ENCODE measurements around the gene SFTPB.
A peak's percentile ranks its signal among the peaks of the same experiment; 100 is the strongest.

SFTPB gene

GRCh38 chr2:85710687-85711577 lies 42.9 kb upstream of the SFTPB start:
- 0 out of 2 replicates have a peak, but pooled peaks cover 6% of the 10 kb centered on the region for H3K27me3 ChIP-seq (ENCODE audit: control insufficient read depth, insufficient read depth, low read length)
- H3K4me3 ChIP-seq (ENCODE audit: low read depth, low read length), result no peak overlapping the region
- H3K36me3 ChIP-seq (ENCODE audit: control insufficient read depth, insufficient read depth, low read length), result no peaks in the 10 kb centered on the region
- no peak overlapping the region for H3K9ac ChIP-seq (ENCODE audit: low read length)
- no peak overlapping the region for H3K27ac ChIP-seq (ENCODE audit: low read depth, low read length)
- H3K9me3 ChIP-seq (ENCODE audit: control insufficient read depth, insufficient read depth, low read depth, low read length), result no peaks in the 10 kb centered on the region
- H3K4me1 ChIP-seq (ENCODE audit: control insufficient read depth, insufficient read depth, low read length), result peaks cover 2% of the 10 kb centered on the region; the same call in 1 of the 2 replicates

GRCh38 chr2:85709401-85709811 lies 41.4 kb upstream of the SFTPB start:
- no peaks in the 10 kb centered on the region for H3K36me3 ChIP-seq (ENCODE audit: control insufficient read depth, insufficient read depth, low read length)
- H3K9ac ChIP-seq (ENCODE audit: low read length), result no peak overlapping the region

GRCh38 chr2:85708641-85709040 lies 40.6 kb upstream of the SFTPB start:
- no peaks in the 10 kb centered on the region for H3K9me3 ChIP-seq (ENCODE audit: control insufficient read depth, insufficient read depth, low read depth, low read length)
- no peaks in the 10 kb centered on the region for H3K36me3 ChIP-seq (ENCODE audit: control insufficient read depth, insufficient read depth, low read length)
- H3K27ac ChIP-seq (ENCODE audit: low read depth, low read length), result no peak overlapping the region
- no peak overlapping the region for H3K4me3 ChIP-seq (ENCODE audit: low read depth, low read length)
- peaks cover 13% of the 10 kb centered on the region for H3K4me1 ChIP-seq (ENCODE audit: control insufficient read depth, insufficient read depth, low read length)
- 0 out of 2 replicates have a peak, but pooled peaks cover 6% of the 10 kb centered on the region for H3K27me3 ChIP-seq (ENCODE audit: control insufficient read depth, insufficient read depth, low read length)
- H3K9ac ChIP-seq (ENCODE audit: low read length), result no peak overlapping the region

More at GRCh38 chr2:85709401-85709811, 41.4 kb upstream of the SFTPB start:
- Histone ChIP-seq H3K4me3 (ENCODE audit: low read depth, low read length) (no peak overlapping the region), H3K4me1 (ENCODE audit: control insufficient read depth, insufficient read depth, low read length) (peaks cover 13% of the 10 kb centered on the region), H3K27ac (ENCODE audit: low read depth, low read length) (no peak overlapping the region), H3K27me3 (ENCODE audit: control insufficient read depth, insufficient read depth, low read length) (0 out of 2 replicates have a peak, but pooled peaks cover 6% of the 10 kb centered on the region), H3K9me3 (ENCODE audit: control insufficient read depth, insufficient read depth, low read depth, low read length) (no peaks in the 10 kb centered on the region)

GRCh38 chr2:85707304-85707703 lies 39.3 kb upstream of the SFTPB start:
- no peak overlapping the region for H3K4me3 ChIP-seq (ENCODE audit: low read depth, low read length)
- no peaks in the 10 kb centered on the region for H3K9me3 ChIP-seq (ENCODE audit: control insufficient read depth, insufficient read depth, low read depth, low read length)
- H3K27me3 ChIP-seq (ENCODE audit: control insufficient read depth, insufficient read depth, low read length), result 0 out of 2 replicates have a peak, but pooled peaks cover 6% of the 10 kb centered on the region
- peaks cover 20% of the 10 kb centered on the region for H3K4me1 ChIP-seq (ENCODE audit: control insufficient read depth, insufficient read depth, low read length)
- no peaks in the 10 kb centered on the region for H3K36me3 ChIP-seq (ENCODE audit: control insufficient read depth, insufficient read depth, low read length)
- no peak overlapping the region for H3K9ac ChIP-seq (ENCODE audit: low read length)
- H3K27ac ChIP-seq (ENCODE audit: low read depth, low read length), result no peak overlapping the region

GRCh38 chr2:85706599-85707296 lies 38.7 kb upstream of the SFTPB start:
- no peaks in the 10 kb centered on the region for H3K36me3 ChIP-seq (ENCODE audit: control insufficient read depth, insufficient read depth, low read length)
- H3K27me3 ChIP-seq (ENCODE audit: control insufficient read depth, insufficient read depth, low read length), result 0 out of 2 replicates have a peak, but pooled peaks cover 6% of the 10 kb centered on the region
- H3K27ac ChIP-seq (ENCODE audit: low read depth, low read length), result no peak overlapping the region
- no peak overlapping the region for H3K4me3 ChIP-seq (ENCODE audit: low read depth, low read length)
- H3K9ac ChIP-seq (ENCODE audit: low read length), result no peak overlapping the region
- H3K9me3 ChIP-seq (ENCODE audit: control insufficient read depth, insufficient read depth, low read depth, low read length), result no peaks in the 10 kb centered on the region
- peaks cover 25% of the 10 kb centered on the region for H3K4me1 ChIP-seq (ENCODE audit: control insufficient read depth, insufficient read depth, low read length)

- H3K9ac ChIP-seq (ENCODE audit: low read length), result no peak overlapping the region
- no peaks in the 10 kb centered on the region for H3K36me3 ChIP-seq (ENCODE audit: control insufficient read depth, insufficient read depth, low read length)
- peaks cover 29% of the 10 kb centered on the region for H3K4me1 ChIP-seq (ENCODE audit: control insufficient read depth, insufficient read depth, low read length)
- H3K4me3 ChIP-seq (ENCODE audit: low read depth, low read length), result no peak overlapping the region
- H3K27me3 ChIP-seq (ENCODE audit: control insufficient read depth, insufficient read depth, low read length), result 0 out of 2 replicates have a peak, but pooled peaks cover 6% of the 10 kb centered on the region
- no peaks in the 10 kb centered on the region for H3K9me3 ChIP-seq (ENCODE audit: control insufficient read depth, insufficient read depth, low read depth, low read length)
- no peak overlapping the region for H3K27ac ChIP-seq (ENCODE audit: low read depth, low read length)
These were observed 38.1 kb upstream of the SFTPB start for GRCh38 chr2:85706063-85706462.

- Histone ChIP-seq H3K9ac (ENCODE audit: low read length) (no peak overlapping the region), H3K27ac (ENCODE audit: low read depth, low read length) (no peak overlapping the region), H3K4me1 (ENCODE audit: control insufficient read depth, insufficient read depth, low read length) (peaks cover 31% of the 10 kb centered on the region), H3K4me3 (ENCODE audit: low read depth, low read length) (no peak overlapping the region), H3K27me3 (ENCODE audit: control insufficient read depth, insufficient read depth, low read length) (0 out of 2 replicates have a peak, but pooled peaks cover 6% of the 10 kb centered on the region), H3K9me3 (ENCODE audit: control insufficient read depth, insufficient read depth, low read depth, low read length) (no peaks in the 10 kb centered on the region), H3K36me3 (ENCODE audit: control insufficient read depth, insufficient read depth, low read length) (no peaks in the 10 kb centered on the region)
These were observed 37.7 kb upstream of the SFTPB start for GRCh38 chr2:85705680-85706039.

- Histone ChIP-seq H3K9me3 (ENCODE audit: control insufficient read depth, insufficient read depth, low read depth, low read length) (no peaks in the 10 kb centered on the region), H3K36me3 (ENCODE audit: control insufficient read depth, insufficient read depth, low read length) (no peaks in the 10 kb centered on the region), H3K27me3 (ENCODE audit: control insufficient read depth, insufficient read depth, low read length) (0 out of 2 replicates have a peak, but pooled peaks cover 6% of the 10 kb centered on the region), H3K9ac (ENCODE audit: low read length) (peak overlapping the region; percentile 14), H3K27ac (ENCODE audit: low read depth, low read length) (no peak overlapping the region), H3K4me3 (ENCODE audit: low read depth, low read length) (no peak overlapping the region), H3K4me1 (ENCODE audit: control insufficient read depth, insufficient read depth, low read length) (peaks cover 31% of the 10 kb centered on the region)
These were observed 37.0 kb upstream of the SFTPB start for GRCh38 chr2:85704800-85705679.

- Histone ChIP-seq H3K27ac (ENCODE audit: low read depth, low read length) (no peak overlapping the region), H3K27me3 (ENCODE audit: control insufficient read depth, insufficient read depth, low read length) (0 out of 2 replicates have a peak, but pooled peaks cover 6% of the 10 kb centered on the region), H3K4me1 (ENCODE audit: control insufficient read depth, insufficient read depth, low read length) (peaks cover 31% of the 10 kb centered on the region), H3K9me3 (ENCODE audit: control insufficient read depth, insufficient read depth, low read depth, low read length) (no peaks in the 10 kb centered on the region), H3K9ac (ENCODE audit: low read length) (no peak overlapping the region), H3K36me3 (ENCODE audit: control insufficient read depth, insufficient read depth, low read length) (no peaks in the 10 kb centered on the region), H3K4me3 (ENCODE audit: low read depth, low read length) (no peak overlapping the region)
These were observed 36.0 kb upstream of the SFTPB start for GRCh38 chr2:85704038-85704437.

GRCh38 chr2:85703329-85703728 lies 35.3 kb upstream of the SFTPB start:
- H3K9ac ChIP-seq (ENCODE audit: low read length), result no peak overlapping the region
- peaks cover 32% of the 10 kb centered on the region for H3K4me1 ChIP-seq (ENCODE audit: control insufficient read depth, insufficient read depth, low read length)
- H3K4me3 ChIP-seq (ENCODE audit: low read depth, low read length), result no peak overlapping the region
- H3K9me3 ChIP-seq (ENCODE audit: control insufficient read depth, insufficient read depth, low read depth, low read length), result no peaks in the 10 kb centered on the region
- H3K27ac ChIP-seq (ENCODE audit: low read depth, low read length), result no peak overlapping the region
- H3K27me3 ChIP-seq (ENCODE audit: control insufficient read depth, insufficient read depth, low read length), result 0 out of 2 replicates have a peak, but pooled peaks cover 6% of the 10 kb centered on the region
- no peaks in the 10 kb centered on the region for H3K36me3 ChIP-seq (ENCODE audit: control insufficient read depth, insufficient read depth, low read length)

Data from HUES6 (cell line).